OCI-LY7 (cell line): ENCODE measurements around the gene EDA2R. TPM values are rescaled to one million over a fixed set of nuclear protein-coding genes. Genes with fewer than 3 reads are reported as not detected.
A peak's percentile ranks its signal among the peaks of the same experiment; 100 is the strongest.

Experiments
- Bru-seq: library from RNA; stranded (reverse); fragments of 400-500 nt; gene quantifications from one replicate; lab custom pipeline; 2021; lab: Mats Ljungman, UMichigan
- BruChase-seq, 2 experiments: library from RNA; stranded (reverse); fragments of 400-500 nt; gene quantifications; one replicate each; lab custom pipeline; 2021; lab: Mats Ljungman, UMichigan
- BruUV-seq: library from RNA; stranded (reverse); fragments of 400-500 nt; replicated peaks from 2 replicates; lab custom pipeline; 2021; lab: Mats Ljungman, UMichigan
- CTCF ChIA-PET: fragments of 300-600 bp; sonication (Branson Sonifier 250); formaldehyde crosslinking; loops from one replicate; lab custom pipeline; 2022; ENCODE audit warnings: antibody characterized with exemption; ENCODE audit not compliant: unreplicated experiment; lab: Charles Lee
- POLR2A ChIA-PET: fragments of 300-600 bp; sonication (Branson Sonifier 250); formaldehyde crosslinking; loops from one replicate; lab custom pipeline; 2022; ENCODE audit warnings: antibody characterized with exemption; lab: Charles Lee
- DNase-seq: peaks from one replicate; pipeline ENCODE4 v3.0.0-alpha.2; 2015; ENCODE audit warnings: low spot score
- H2AFZ ChIP-seq: fragments of 200-600 bp; sonication (generic), shearing (Covaris generic); 2 replicates; pipeline ENCODE4 v1.6.1; 2014; ENCODE audit warnings: mild to moderate bottlenecking, antibody characterized with exemption, low read length, moderate library complexity
- H3K27ac ChIP-seq: fragments of 200-600 bp; sonication (generic); 2 replicates; pipeline ENCODE4 v1.5.1; 2014; ENCODE audit warnings: mixed run types, low read depth, mild to moderate bottlenecking, moderate library complexity, low read length, inconsistent platforms; ENCODE audit not compliant: poor library complexity, severe bottlenecking
- H3K36me3 ChIP-seq: fragments of 200-600 bp; sonication (generic); 2 replicates; pipeline ENCODE4 v1.6.1; 2014; ENCODE audit warnings: mild to moderate bottlenecking, antibody characterized with exemption, low read length, moderate library complexity, mixed read lengths; ENCODE audit not compliant: insufficient read depth
- H3K4me1 ChIP-seq: fragments of 200-600 bp; sonication (generic); 2 replicates; pipeline ENCODE4 v1.5.1; 2014; ENCODE audit warnings: mild to moderate bottlenecking, low read length; ENCODE audit not compliant: insufficient read depth, poor library complexity, severe bottlenecking
- H3K4me2 ChIP-seq: fragments of 200-600 bp; sonication (generic); 2 replicates; pipeline ENCODE4 v1.6.1; 2014; ENCODE audit warnings: mild to moderate bottlenecking, low read length
- H3K4me3 ChIP-seq: fragments of 200-600 bp; sonication (generic); 2 replicates; pipeline ENCODE4 v1.5.1; 2014; ENCODE audit warnings: mild to moderate bottlenecking, low read depth, low read length; ENCODE audit not compliant: poor library complexity, severe bottlenecking
- H3K79me2 ChIP-seq: fragments of 200-600 bp; sonication (generic); 2 replicates; pipeline ENCODE4 v1.6.1; 2016; ENCODE audit warnings: low read depth, mild to moderate bottlenecking, low read length, moderate library complexity, mixed read lengths; ENCODE audit not compliant: insufficient read depth
- H3K9me2 ChIP-seq: fragments of 200-600 bp; sonication (generic); 2 replicates; pipeline ENCODE4 v1.6.1; 2016; ENCODE audit warnings: mild to moderate bottlenecking, low read length, mixed read lengths; ENCODE audit not compliant: insufficient read depth
- H3K9me3 ChIP-seq: fragments of 200-600 bp; sonication (generic); 2 replicates; pipeline ENCODE4 v1.6.1; 2014; ENCODE audit warnings: mild to moderate bottlenecking, mixed run types, low read length, mixed read lengths
- H4K20me1 ChIP-seq: fragments of 200-600 bp; sonication (generic); 2 replicates; pipeline ENCODE4 v1.6.1; 2014; ENCODE audit warnings: mild to moderate bottlenecking, antibody characterized with exemption, low read length, moderate library complexity, mixed read lengths; ENCODE audit not compliant: insufficient read depth
- CTCF ChIP-seq: fragments of 200-600 bp; sonication (generic); conservative IDR thresholded peaks from 2 replicates; pipeline ENCODE4 v1.5.1; 2014; ENCODE audit warnings: mild to moderate bottlenecking, antibody characterized with exemption, low read length, moderate library complexity, mixed read lengths
- EZH2phosphoT487 ChIP-seq: fragments of 200-600 bp; sonication (generic); IDR thresholded peaks from 2 replicates; pipeline ENCODE4 v1.6.1; 2018; ENCODE audit warnings: low read depth, borderline replicate concordance, mild to moderate bottlenecking, mixed run types, antibody characterized with exemption, low read length, moderate library complexity, mixed read lengths
- intact Hi-C: fragments of 100-400 bp; cut with micrococcal nuclease; formaldehyde crosslinking; loops from one replicate; pipeline ENCODE4 v1.10.0; 2022; ENCODE audit not compliant: unreplicated experiment
- long read RNA-seq: library from polyadenylated mRNA; stranded (forward); transcript quantifications from one replicate; pipeline ENCODE4 v2.0.0, GENCODE V29; 2022
- total RNA-seq, 2 experiments: library from RNA; depleted of rRNA in 1 of 2; stranded (reverse); fragments of >200 nt in 1 of 2; shearing (Covaris generic) in 1 of 2; gene quantifications; 2 replicates each; pipeline ENCODE4 v1.2.3, GENCODE V29; 2014 to 2022

The EDA2R gene
- total RNA-seq (2014; rRNA removed; shearing (Covaris generic)) (3.7 and 3.8 TPM in 2 replicates), total RNA-seq (2022) (3.7 and 4.8 TPM in 2 replicates), Bru-seq, nascent RNA (percentile 56 among the genes with signal in this experiment), BruChase-seq, experiment 1, labeled RNA remaining after a 6-hour chase (percentile 42 among the genes with signal in this experiment), BruChase-seq, experiment 2, labeled RNA remaining after a 2-hour chase (percentile 53 among the genes with signal in this experiment)
- long read RNA-seq, partial matches to known transcripts, result 2 of 16 reads
- long read RNA-seq, other reads (novel, unspliced or antisense), result 13 of 16 reads

DNA sequence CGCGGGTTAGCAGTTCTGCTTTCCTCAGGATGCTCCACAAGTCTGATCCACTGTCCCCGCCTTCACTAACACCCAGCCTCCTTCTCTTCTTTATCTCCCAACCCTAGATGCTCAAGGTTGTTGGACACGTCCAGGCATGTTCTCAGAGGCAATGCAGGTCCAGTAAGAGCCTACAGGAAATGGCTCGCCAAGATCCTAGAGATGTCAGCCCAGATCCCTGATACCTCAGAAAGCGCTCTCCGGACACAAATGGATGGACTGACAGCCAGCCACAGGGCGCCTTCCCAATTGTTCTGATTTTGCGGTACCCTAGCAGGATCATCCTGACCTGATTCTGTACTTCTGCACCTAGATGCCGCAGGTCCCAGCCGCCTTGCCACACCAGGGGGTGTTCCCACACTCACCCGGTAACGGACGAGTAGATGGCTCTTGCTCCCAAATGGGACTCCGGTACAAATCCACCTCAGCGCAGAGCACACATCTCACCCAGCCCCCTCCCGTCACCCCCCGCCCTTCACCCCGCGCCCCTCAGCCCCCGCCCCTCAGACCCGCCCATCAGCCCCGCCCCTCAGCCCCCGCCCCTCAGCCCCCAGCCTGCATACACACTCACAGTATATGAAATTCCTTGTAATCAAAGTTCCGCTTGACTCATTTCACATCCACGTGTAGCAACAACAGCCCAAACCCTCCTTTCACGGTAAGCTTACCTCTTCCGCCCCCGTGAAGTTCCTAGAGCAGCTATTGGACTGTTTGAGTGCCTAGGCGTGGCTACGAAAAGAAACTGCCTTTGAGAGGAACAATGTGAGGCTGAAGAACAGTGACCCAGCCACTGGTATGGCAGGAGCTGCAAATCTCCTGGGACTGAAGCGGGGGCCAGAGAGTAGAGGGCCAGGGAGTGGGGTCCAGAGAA lies at the start of gene EDA2R:
TSS of gene EDA2R (minus strand) at position 488 of the 910 bp plus-strand sequence. CDS start 23,058 bp downstream, outside the sequence.
- Histone ChIP-seq H2AFZ (peak within 1 kb of the TSS; percentile 82), H3K4me2 (peak within 1 kb of the TSS; percentile 84)
- CTCF ChIA-PET, result interaction anchor here (1.1 kb wide), 1 partner anchor 15 kb away, joined by 3 read pairs; no protein-coding TSS in a partner anchor

GRCh38 chrX:66684196-66684595 lies 45.3 kb upstream of the EDA2R start:
- H3K9me3 ChIP-seq, result no peaks in the 10 kb centered on the region
- TF ChIP-seq EZH2phosphoT487, result no peak
- TF ChIP-seq CTCF, result no peak

More for the DNA sequence above, at the start of gene EDA2R:
- intact Hi-C loops, result no loop called here
- Histone ChIP-seq H3K4me3 (peak within 1 kb of the TSS; percentile 82), H4K20me1 (no peaks in the 10 kb centered on the region), H3K9me2 (no peaks in the 10 kb centered on the region), H3K9me3 (no peaks in the 10 kb centered on the region), H3K36me3 (no peaks in the 10 kb centered on the region), H3K79me2 (no peaks in the 10 kb centered on the region), H3K27ac (no peak within 1 kb of the TSS), H3K4me1 (peaks cover 20% of the 10 kb centered on the region)
- TF ChIP-seq CTCF (no peak), EZH2phosphoT487 (no peak)
- peak; percentile 81 for DNase-seq
- POLR2A ChIA-PET, result interaction anchor here (0.7 to 1.6 kb wide), 3 partner anchors 29 to 944 kb away, joined by 3 to 7 read pairs (median 3); no protein-coding TSS in a partner anchor
- no TSS peak for BruUV-seq

More at GRCh38 chrX:66684196-66684595, 45.3 kb upstream of the EDA2R start:
- no peak for DNase-seq
- H2AFZ ChIP-seq, result no peak overlapping the region
- no peaks in the 10 kb centered on the region for H3K79me2 ChIP-seq
- ChIA-PET CTCF (no interaction called here), POLR2A (no interaction called here)
- H3K27ac ChIP-seq, result no peak overlapping the region
- H3K36me3 ChIP-seq, result no peaks in the 10 kb centered on the region
- intact Hi-C loops, result no loop called here
- H3K4me3 ChIP-seq, result no peak overlapping the region
- BruUV-seq, result no TSS peak
- no peak overlapping the region for H3K4me2 ChIP-seq
- H3K4me1 ChIP-seq, result no peaks in the 10 kb centered on the region
- no peaks in the 10 kb centered on the region for H4K20me1 ChIP-seq
- no peaks in the 10 kb centered on the region for H3K9me2 ChIP-seq
